Vagina (tissue), 2 donors: Measurements from ENCODE around the gene SEC31B.

ENCODE experiments used
- CTCF ChIP-seq, 3 experiments: fragments of 450-650 bp in 2 of 3; fragments of 200-600 bp in 1 of 3; sonication (generic) in 1 of 3; IDR thresholded peaks; one replicate each; pipeline ENCODE4 v1.5.1; 2017 to 2019; ENCODE audit warnings: antibody characterized with exemption in 3 of 3, mild to moderate bottlenecking in 2 of 3, moderate library complexity in 2 of 3
- POLR2A ChIP-seq, 2 donors: fragments of 450-650 bp; IDR thresholded peaks; one replicate each; pipeline ENCODE4 v1.6.1; 2017; ENCODE audit warnings: antibody characterized with exemption in 2 of 2, mild to moderate bottlenecking in 2 of 2, moderate library complexity in 2 of 2
- POLR2AphosphoS5 ChIP-seq, 2 donors: sonication (generic); formaldehyde crosslinking; IDR thresholded peaks; one replicate each; pipeline ENCODE4 v1.9.0; 2017; ENCODE audit warnings: antibody characterized with exemption in 2 of 2, mild to moderate bottlenecking in 2 of 2, low read depth in 1 of 2; ENCODE audit not compliant: insufficient read depth in 1 of 2

- TF ChIP-seq POLR2AphosphoS5 (IDR thresholded peaks at IDR 0.05; ENCODE audit: insufficient read depth in 1 of 2, low read depth in 1 of 2) (no peak), CTCF (IDR thresholded peaks at IDR 0.05) (no peak), POLR2A (IDR thresholded peaks at IDR 0.05) (no peak)
Observed at GRCh38 chr10:100438674-100439315, 80.9 kb downstream of the SEC31B start.
